DMS114 treated with DMSO at 0.1 percent for 48 hours (cell line): ENCODE measurements around the gene TRMT44.

Experiments used
- DNase-seq: peaks from one replicate; lab custom pipeline; 2025; ENCODE audit not compliant: unreplicated experiment; lab: John Stamatoyannopoulos, UW

The TRMT44 gene

GRCh38 chr4:8433136-8433535 is 7.4 kb upstream of the TRMT44 start:
- DNase-seq: no peak

GRCh38 chr4:8434251-8435073 is 6.1 kb upstream of the TRMT44 start:
- DNase-seq: no peak

GRCh38 chr4:8435656-8436121 is 4.9 kb upstream of the TRMT44 start:
- DNase-seq: no peak

- DNase-seq: no peak
Measured at GRCh38 chr4:8437281-8437680, 3.3 kb upstream of the TRMT44 start.

GRCh38 chr4:8438743-8439142 is 1.8 kb upstream of the TRMT44 start:
- no peak for DNase-seq

GRCh38 chr4:8439168-8439567 is 1.4 kb upstream of the TRMT44 start:
- no peak for DNase-seq

GRCh38 chr4:8439914-8440491 is 574 bp upstream of the TRMT44 start:
- DNase-seq: no peak

- DNase-seq: no peak
Measured at GRCh38 chr4:8441499-8442091, 1.0 kb downstream of the TRMT44 start.

GRCh38 chr4:8442596-8443358 is 2.2 kb downstream of the TRMT44 start:
- no peak for DNase-seq

GRCh38 chr4:8443801-8444200 is 3.2 kb downstream of the TRMT44 start:
- DNase-seq: no peak

- no peak for DNase-seq
Measured at GRCh38 chr4:8446122-8446521, 5.5 kb downstream of the TRMT44 start.

GRCh38 chr4:8451440-8452182 is 11.0 kb downstream of the TRMT44 start:
- no peak for DNase-seq

GRCh38 chr4:8453957-8454356 is 13.4 kb downstream of the TRMT44 start:
- DNase-seq: no peak

GRCh38 chr4:8457646-8458252 is 17.2 kb downstream of the TRMT44 start:
- no peak for DNase-seq

- DNase-seq: no peak
Measured at GRCh38 chr4:8459867-8460445, 19.4 kb downstream of the TRMT44 start.

GRCh38 chr4:8461086-8461485 is 20.5 kb downstream of the TRMT44 start:
- DNase-seq: no peak

GRCh38 chr4:8461616-8462015 is 21.0 kb downstream of the TRMT44 start:
- DNase-seq: no peak

- no peak for DNase-seq
Measured at GRCh38 chr4:8463811-8464210, 23.2 kb downstream of the TRMT44 start.

- DNase-seq: no peak
Measured at GRCh38 chr4:8464381-8464780, 23.8 kb downstream of the TRMT44 start.
